K562 (cell line): ENCODE results near the gene DLK2. TPM values are rescaled to one million over a fixed set of nuclear protein-coding genes. Genes with fewer than 3 reads are reported as not detected.
A peak's percentile ranks its signal among the peaks of the same experiment; 100 is the strongest.

ENCODE experiments used
- BRF2 ChIP-seq: IDR thresholded peaks from 3 replicates; pipeline ENCODE4 v1.6.1; 2011; ENCODE audit warnings: borderline replicate concordance, mild to moderate bottlenecking; ENCODE audit not compliant: insufficient read length, insufficient read depth
- DDX20 ChIP-seq: fragments of 450-650 bp; IDR thresholded peaks from 2 replicates; pipeline ENCODE4 v1.6.1; 2016; ENCODE audit warnings: missing genetic modification characterization, low read depth, mild to moderate bottlenecking, missing compliant biosample characterization, moderate library complexity
- ESRRB ChIP-seq: fragments of 250-450 bp; sonication (Bioruptor Pico); IDR thresholded peaks from 2 replicates; pipeline ENCODE4 v1.5.0; 2020; ENCODE audit warnings: mild to moderate bottlenecking, moderate library complexity, borderline replicate concordance
- ILK ChIP-seq: fragments of 450-650 bp; IDR thresholded peaks from 2 replicates; pipeline ENCODE4 v1.6.1; 2016; ENCODE audit warnings: missing genetic modification characterization, low read depth, mild to moderate bottlenecking, missing compliant biosample characterization, moderate library complexity, borderline replicate concordance
- LARP7 ChIP-seq: fragments of 450-650 bp; IDR thresholded peaks from 2 replicates; pipeline ENCODE4 v1.6.1; 2016
- MAFG ChIP-seq: fragments of 450-650 bp; conservative IDR thresholded peaks from 2 replicates; pipeline ENCODE4 v1.6.1; 2016; ENCODE audit warnings: missing genetic modification characterization, missing compliant biosample characterization
- PHB ChIP-seq: fragments of 250-450 bp; sonication (Bioruptor Pico); IDR thresholded peaks from 2 replicates; pipeline ENCODE4 v1.5.0; 2021
- PHF8 ChIP-seq: fragments of 200-600 bp; sonication (generic); IDR thresholded peaks from 2 replicates; pipeline ENCODE4 v1.6.1; 2012; ENCODE audit warnings: mixed run types, mild to moderate bottlenecking, inconsistent platforms, low read length, moderate library complexity, borderline replicate concordance
- SMARCA4 ChIP-seq: fragments of 450-650 bp; IDR thresholded peaks from 2 replicates; pipeline ENCODE4 v1.6.1; 2016
- SOX6 ChIP-seq: fragments of 450-650 bp; IDR thresholded peaks from 2 replicates; pipeline ENCODE4 v1.6.1; 2014; ENCODE audit warnings: mild to moderate bottlenecking
- TFAM ChIP-seq: fragments of 250-450 bp; sonication (Bioruptor Pico); conservative IDR thresholded peaks from 2 replicates; pipeline ENCODE4 v1.5.0; 2021; ENCODE audit warnings: mild to moderate bottlenecking, moderate library complexity
- THRB ChIP-seq: fragments of 450-650 bp; formaldehyde crosslinking; conservative IDR thresholded peaks from 2 replicates; pipeline ENCODE4 v1.4.0; 2022; ENCODE audit warnings: mild to moderate bottlenecking, missing genetic modification characterization
- ZBTB11 ChIP-seq, 3 experiments: fragments of 200-800 bp in 1 of 3; fragments of 250-450 bp in 1 of 3; fragments of 450-650 bp in 1 of 3; sonication (Bioruptor Pico) in 1 of 3; sonication (Bioruptor generic) in 1 of 3; formaldehyde crosslinking in 1 of 3; IDR thresholded peaks; 2 replicates each; pipeline versions ENCODE4 v1.6.1 to v1.8.0; 2016 to 2022; ENCODE audit warnings: mild to moderate bottlenecking in 2 of 3, missing genetic modification characterization in 2 of 3, missing compliant biosample characterization in 1 of 3, moderate library complexity in 1 of 3
- ZEB2 ChIP-seq: fragments of 450-650 bp; IDR thresholded peaks from 2 replicates; pipeline ENCODE4 v1.6.1; 2016
- ZNF507 ChIP-seq: conservative IDR thresholded peaks from 2 replicates; pipeline ENCODE4 v1.6.1; 2017; ENCODE audit warnings: missing genetic modification characterization, missing compliant biosample characterization
- ZNF592 ChIP-seq: fragments of 450-650 bp; IDR thresholded peaks from 2 replicates; pipeline ENCODE4 v1.6.1; 2017; ENCODE audit warnings: antibody characterized with exemption, mild to moderate bottlenecking
- ZNF644 ChIP-seq: fragments of 200-800 bp; sonication (Bioruptor generic); IDR thresholded peaks from 2 replicates; pipeline ENCODE4 v1.6.1; 2016; ENCODE audit warnings: low read depth, missing genetic modification characterization, missing compliant biosample characterization
- polyA plus RNA-seq, 8 experiments: library from polyadenylated mRNA; depleted of rRNA in 4 of 8; stranded (reverse) in 5 of 8; unstranded in 3 of 8; fragments of >200 nt; fragmentation: Nextera tagmentation in 2 of 8; fragmentation: Illumina TruSeq in 1 of 8; extraction: Ambion mirVana in 2 of 8; extraction: Trizol in 1 of 8; gene quantifications; 2 replicates each; pipeline versions ENCODE4 v1.2.1 to v1.2.3, GENCODE V29; 2011 to 2014; ENCODE audit warnings: inconsistent platforms in 1 of 8, missing spikeins in 1 of 8
- total RNA-seq, 7 experiments: library from RNA; depleted of rRNA in 6 of 7; stranded (reverse); fragments of >200 nt in 6 of 7; fragmentation: Illumina TruSeq in 2 of 7; extraction: Trizol in 2 of 7; gene quantifications; 2 replicates each; pipeline versions ENCODE4 v1.2.1 to v1.2.3, GENCODE V29; 2011 to 2021; ENCODE audit warnings: low replicate concordance in 1 of 7

Gene DLK2
- total and polyA plus RNA-seq, 9 of the 15 experiments (the other 6 are each of a cell fraction or from before 2014, with no cell fraction given): 0.11 to 0.53 (median 0.29) TPM; not detected in 3

GRCh38 chr6:43454696-43455530, 435 bp downstream of the DLK2 start (continued):
- no peak for TF ChIP-seq ZNF592
- TF ChIP-seq LARP7: 0 out of 2 replicates have a peak, but pooled peaks have one; percentile 52
- TF ChIP-seq ILK (tag): no peak
- TF ChIP-seq DDX20 (tag): no peak
- TF ChIP-seq SMARCA4: peak; percentile 28; the same call in 1 of the 2 replicates
- TF ChIP-seq ZBTB11 (CRISPR knock-in tag; IDR thresholded peaks at IDR 0.05): no peak
- TF ChIP-seq THRB: peak; percentile 73; the same call in 1 of the 2 replicates
- peak; percentile 19; the same call in 1 of the 2 replicates for TF ChIP-seq PHF8
- no peak for TF ChIP-seq ZNF507 (tag)
- TF ChIP-seq PHB (CRISPR knock-in tag): peak; percentile 76; the same call in 1 of the 2 replicates
- 0 out of 2 replicates have a peak, but pooled peaks have one; percentile 34 for TF ChIP-seq ZEB2
- TF ChIP-seq ZNF644: no peak
- TF ChIP-seq MAFG (tag): no peak
- TF ChIP-seq TFAM (CRISPR knock-in tag): no peak
- TF ChIP-seq BRF2: no peak
- no peak for TF ChIP-seq SOX6
- TF ChIP-seq ESRRB (CRISPR knock-in tag): no peak
